Endothelial cell of umbilical vein (primary cell): Measurements from ENCODE around the gene ZBTB7C. TPM values are rescaled to one million over a fixed set of nuclear protein-coding genes. Genes with fewer than 3 reads are reported as not detected.

ENCODE experiments used
- BruUV-seq: library from RNA; stranded (reverse); fragments of 400-500 nt; replicated peaks from 2 replicates; lab custom pipeline; 2021; lab: Mats Ljungman, UMichigan
- CTCF ChIA-PET: fragments of 300-600, 350-600 bp; sonication (Branson Sonifier 250); formaldehyde crosslinking; loops from one replicate; lab custom pipeline; 2021; ENCODE audit warnings: antibody characterized with exemption, inconsistent platforms; lab: Charles Lee
- POLR2A ChIA-PET: fragments of 300-600, 350-600 bp; sonication (Branson Sonifier 250); formaldehyde crosslinking; loops from one replicate; lab custom pipeline; 2021; ENCODE audit warnings: antibody characterized with exemption, inconsistent platforms; lab: Charles Lee
- DNase-seq: peaks from one replicate; pipeline ENCODE4 v3.0.0-alpha.2; 2011; ENCODE audit warnings: low read depth, low spot score
- FAIRE-seq: peaks from 2 replicates; lab custom pipeline; 2011; peaks lifted over from hg19 to GRCh38; lab: Jason Lieb, UNC
- H2AFZ ChIP-seq: 2 replicates; pipeline ENCODE4 v1.6.0; 2012; ENCODE audit warnings: low read depth, low read length, control low read depth, inconsistent platforms
- H3K27ac ChIP-seq: 2 replicates; pipeline ENCODE4 v1.5.1; 2011; ENCODE audit warnings: low read depth, mild to moderate bottlenecking, control low read depth, low read length, moderate library complexity; ENCODE audit not compliant: insufficient read depth
- H3K27me3 ChIP-seq, 2 experiments: 2 replicates each; pipeline versions ENCODE4 v1.6.0 to v1.6.1; 2011; ENCODE audit warnings: low read length in 2 of 2, mixed read lengths in 1 of 2; ENCODE audit not compliant: control insufficient read depth in 2 of 2, insufficient read depth in 2 of 2
- H3K36me3 ChIP-seq, 2 experiments: 2 replicates in 1 of 2; 3 replicates in 1 of 2; pipeline ENCODE4 v1.5.1; 2011; ENCODE audit warnings: low read length in 2 of 2, mild to moderate bottlenecking in 1 of 2, moderate library complexity in 1 of 2; ENCODE audit not compliant: control insufficient read depth in 2 of 2, insufficient read depth in 2 of 2; ENCODE audit errors: extremely low read depth in 1 of 2
- H3K4me1 ChIP-seq: 3 replicates; pipeline ENCODE4 v1.5.1; 2011; ENCODE audit warnings: mild to moderate bottlenecking, low read length; ENCODE audit not compliant: control insufficient read depth, insufficient read depth; ENCODE audit errors: extremely low read depth
- H3K4me2 ChIP-seq: 2 replicates; pipeline ENCODE4 v1.6.1; 2011; ENCODE audit warnings: low read length, control low read depth, mixed read lengths; ENCODE audit not compliant: insufficient read depth
- H3K4me3 ChIP-seq, 3 experiments: fragments of 200-600 bp in 1 of 3; sonication (generic), shearing (Covaris generic) in 1 of 3; replicated peaks in 1 of 3; 2 replicates each; pipeline ENCODE4 v1.5.1; 2011 to 2016; ENCODE audit warnings: control low read depth in 3 of 3, low read length in 3 of 3, mild to moderate bottlenecking in 2 of 3, inconsistent platforms in 1 of 3, low read depth in 1 of 3, moderate library complexity in 1 of 3; ENCODE audit not compliant: insufficient read depth in 1 of 3
- H3K79me2 ChIP-seq: 2 replicates; pipeline ENCODE4 v1.6.0; 2012; ENCODE audit warnings: low read length, inconsistent platforms; ENCODE audit not compliant: control insufficient read depth, insufficient read depth
- H3K9ac ChIP-seq: replicated peaks from 2 replicates; pipeline ENCODE3; 2011; ENCODE audit warnings: low read length, control low read depth; ENCODE audit not compliant: insufficient read depth; ENCODE audit errors: extremely low read depth
- H3K9me1 ChIP-seq: replicated peaks from 3 replicates; pipeline ENCODE4 v1.6.0; 2011; ENCODE audit warnings: mild to moderate bottlenecking, low read length; ENCODE audit not compliant: control insufficient read depth, insufficient read depth; ENCODE audit errors: extremely low read depth
- H3K9me3 ChIP-seq: replicated peaks from 2 replicates; pipeline ENCODE4 v1.5.1; 2012; ENCODE audit warnings: low read length, inconsistent platforms; ENCODE audit not compliant: control insufficient read depth, insufficient read depth
- H4K20me1 ChIP-seq: replicated peaks from 2 replicates; pipeline ENCODE3; 2011; ENCODE audit warnings: mild to moderate bottlenecking, low read length; ENCODE audit not compliant: control insufficient read depth, insufficient read depth; ENCODE audit errors: extremely low read depth
- EZH2 ChIP-seq: IDR thresholded peaks from 2 replicates; pipeline ENCODE4 v1.6.1; 2012; ENCODE audit warnings: borderline replicate concordance, low read depth, mild to moderate bottlenecking, moderate library complexity, low read length, inconsistent platforms; ENCODE audit not compliant: severe bottlenecking
- FOS ChIP-seq: IDR thresholded peaks from 2 replicates; pipeline ENCODE4 v1.6.1; 2011; ENCODE audit warnings: mild to moderate bottlenecking, low read length, moderate library complexity, borderline replicate concordance; ENCODE audit not compliant: insufficient read depth
- GATA2 ChIP-seq: IDR thresholded peaks from 2 replicates; pipeline ENCODE4 v1.7.0; 2011; ENCODE audit warnings: low read depth, mild to moderate bottlenecking, moderate library complexity, mixed read lengths, low read length; ENCODE audit not compliant: insufficient read length, insufficient read depth
- JUN ChIP-seq: IDR thresholded peaks from 2 replicates; pipeline ENCODE4 v1.6.1; 2011; ENCODE audit warnings: borderline replicate concordance, low read depth; ENCODE audit not compliant: insufficient read length, insufficient read depth
- MAX ChIP-seq: IDR thresholded peaks from 2 replicates; pipeline ENCODE4 v1.6.1; 2011; ENCODE audit not compliant: insufficient read depth, insufficient read length
- MYC ChIP-seq: IDR thresholded peaks from one replicate; pipeline ENCODE4 v1.6.1; 2011; ENCODE audit warnings: mild to moderate bottlenecking, low read depth, low read length
- POLR2A ChIP-seq: IDR thresholded peaks from 2 replicates; pipeline ENCODE4 v1.6.1; 2012; ENCODE audit warnings: low read depth, mild to moderate bottlenecking, control low read depth, low read length
- POLR2AphosphoS5 ChIP-seq: IDR thresholded peaks from 2 replicates; pipeline ENCODE4 v1.6.1; 2012; ENCODE audit warnings: low read depth, mild to moderate bottlenecking, control low read depth, low read length, moderate library complexity; ENCODE audit not compliant: insufficient read depth
- dilution Hi-C: fragments of 300-500 bp; cut with MboI; formaldehyde crosslinking; loops from one replicate; pipeline ENCODE4 v1.15.0; 2019; ENCODE audit warnings: low sequenced_read_pairs; ENCODE audit not compliant: extremely low pct_ligation_motif_present
- intact Hi-C: fragments of 100-400 bp; cut with micrococcal nuclease; formaldehyde crosslinking; loops from one replicate; pipeline ENCODE4 v1.10.0; 2022
- polyA plus RNA-seq, 4 experiments: library from polyadenylated mRNA; depleted of rRNA in 3 of 4; stranded (reverse) in 3 of 4; unstranded in 1 of 4; fragments of >200 nt; gene quantifications; 2 replicates each; pipeline versions ENCODE4 v1.2.1 to v1.2.3, GENCODE V29; 2011 to 2012; ENCODE audit warnings: missing spikeins in 1 of 4
- total RNA-seq: library from RNA; stranded (reverse); gene quantifications from 2 replicates; pipeline ENCODE4 v1.2.3, GENCODE V29; 2021
- TF ChIP-seq, protein P1 (sequence below), 2 donors: IDR thresholded peaks; 1 replicate in 1 of 2; 2 replicates in 1 of 2; pipeline ENCODE4 v1.5.1; 2011; ENCODE audit warnings: low read length in 2 of 2, mild to moderate bottlenecking in 2 of 2, moderate library complexity in 2 of 2, control low read depth in 1 of 2, inconsistent platforms in 1 of 2, low read depth in 1 of 2; ENCODE audit not compliant: insufficient read depth in 1 of 2; ENCODE audit errors: extremely low read depth in 1 of 2

ZBTB7C gene
- total and polyA plus RNA-seq, 2 donors (not counting 3 experiments of a cell fraction or from before 2014, with no cell fraction given): not detected

- no peak overlapping the region for H3K4me2 ChIP-seq
- H4K20me1 ChIP-seq: no peaks in the 10 kb centered on the region
- BruUV-seq: no TSS peak
- H3K79me2 ChIP-seq: no peaks in the 10 kb centered on the region
- intact Hi-C loops: no loop called here
- dilution Hi-C loops: no loop called here
- H3K9ac ChIP-seq: no peak overlapping the region
- H3K27me3 ChIP-seq: peaks cover 0 to 2% of the 10 kb centered on the region in 2 experiments
- CTCF ChIA-PET: no interaction called here
- H3K36me3 ChIP-seq: no peaks in the 10 kb centered on the region
- no peak for DNase-seq
- no peaks in the 10 kb centered on the region for H3K9me1 ChIP-seq
- no peak overlapping the region for H3K27ac ChIP-seq
- no peaks in the 10 kb centered on the region for H3K9me3 ChIP-seq
- no peak overlapping the region for H3K4me3 ChIP-seq
- H2AFZ ChIP-seq: no peak overlapping the region
- no peak for FAIRE-seq
- TF ChIP-seq, protein P1, sequence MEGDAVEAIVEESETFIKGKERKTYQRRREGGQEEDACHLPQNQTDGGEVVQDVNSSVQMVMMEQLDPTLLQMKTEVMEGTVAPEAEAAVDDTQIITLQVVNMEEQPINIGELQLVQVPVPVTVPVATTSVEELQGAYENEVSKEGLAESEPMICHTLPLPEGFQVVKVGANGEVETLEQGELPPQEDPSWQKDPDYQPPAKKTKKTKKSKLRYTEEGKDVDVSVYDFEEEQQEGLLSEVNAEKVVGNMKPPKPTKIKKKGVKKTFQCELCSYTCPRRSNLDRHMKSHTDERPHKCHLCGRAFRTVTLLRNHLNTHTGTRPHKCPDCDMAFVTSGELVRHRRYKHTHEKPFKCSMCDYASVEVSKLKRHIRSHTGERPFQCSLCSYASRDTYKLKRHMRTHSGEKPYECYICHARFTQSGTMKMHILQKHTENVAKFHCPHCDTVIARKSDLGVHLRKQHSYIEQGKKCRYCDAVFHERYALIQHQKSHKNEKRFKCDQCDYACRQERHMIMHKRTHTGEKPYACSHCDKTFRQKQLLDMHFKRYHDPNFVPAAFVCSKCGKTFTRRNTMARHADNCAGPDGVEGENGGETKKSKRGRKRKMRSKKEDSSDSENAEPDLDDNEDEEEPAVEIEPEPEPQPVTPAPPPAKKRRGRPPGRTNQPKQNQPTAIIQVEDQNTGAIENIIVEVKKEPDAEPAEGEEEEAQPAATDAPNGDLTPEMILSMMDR (IDR thresholded peaks at IDR 0.05; ENCODE audit: extremely low read depth in 1 of 2, insufficient read depth in 1 of 2, low read depth in 1 of 2, low read length in 2 of 2): no peak
- no peak for TF ChIP-seq MYC
- no peak for TF ChIP-seq POLR2A
- TF ChIP-seq POLR2AphosphoS5: no peak
- TF ChIP-seq MAX: no peak
- no peak for TF ChIP-seq GATA2
- no peak for TF ChIP-seq JUN
- TF ChIP-seq FOS: no peak
- no peak for TF ChIP-seq EZH2
- POLR2A ChIA-PET: no interaction called here
- H3K4me1 ChIP-seq: no peaks in the 10 kb centered on the region
Observed at GRCh38 chr18:48336332-48336731, 72.9 kb downstream of the ZBTB7C start.
